ENCODE measurements around the gene ERMARD.

Gene ERMARD

DNA sequence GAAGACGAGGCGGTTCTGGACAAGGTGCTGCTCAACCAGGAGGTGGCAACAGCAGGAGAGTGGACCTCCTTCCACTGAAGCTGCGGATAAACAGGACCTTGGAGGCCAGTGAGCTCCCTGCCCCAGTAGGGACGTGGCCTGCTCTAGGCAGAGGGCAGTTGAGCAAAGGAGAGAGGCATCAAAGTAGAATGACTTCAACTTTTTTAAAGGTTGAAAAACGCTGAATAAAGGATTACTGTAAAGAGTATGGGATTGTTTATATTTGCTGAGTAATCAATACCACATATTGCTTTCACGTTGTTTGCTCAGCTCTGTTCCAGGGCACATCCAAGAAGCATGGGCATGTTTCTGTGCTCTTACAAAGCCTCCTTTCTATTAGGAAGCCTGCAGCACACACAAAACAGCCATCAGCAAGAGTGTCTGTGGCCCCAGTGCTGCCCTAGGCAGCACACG lies 48.1 kb downstream of the ERMARD start:
- CTCF ChIA-PET, result no interaction called here
- no peak for DNase-seq (ENCODE audit: low spot score)
- POLR2A ChIA-PET (ENCODE audit: low non-redundant PET), result no interaction called here
- no peak for TF ChIP-seq CTCF (conservative IDR thresholded peaks at IDR 0.05; ENCODE audit: low read depth)
- H3K27ac ChIP-seq, result peak overlapping the region; percentile 85; the same call in 1 of the 2 replicates

GRCh38 chr6:169800116-169800667 lies 48.8 kb downstream of the ERMARD start:
- ChIA-PET POLR2A (ENCODE audit: low non-redundant PET) (no interaction called here), CTCF (no interaction called here)
- TF ChIP-seq CTCF (conservative IDR thresholded peaks at IDR 0.05; ENCODE audit: low read depth), result no peak
- peak overlapping the region; percentile 85 for H3K27ac ChIP-seq
- DNase-seq (ENCODE audit: low spot score), result no peak

- TF ChIP-seq CTCF (conservative IDR thresholded peaks at IDR 0.05; ENCODE audit: low read depth), result no peak
- peak; percentile 33 for DNase-seq (ENCODE audit: low spot score)
- CTCF ChIA-PET, result no interaction called here
- POLR2A ChIA-PET (ENCODE audit: low non-redundant PET), result no interaction called here
- H3K27ac ChIP-seq, result peak overlapping the region; percentile 85
These were observed 49.4 kb downstream of the ERMARD start for GRCh38 chr6:169800668-169801395.

- ChIA-PET CTCF (interaction anchor here (1.3 kb wide), 1 partner anchor 716 kb away, joined by 3 read pairs; no protein-coding TSS in a partner anchor), POLR2A (ENCODE audit: low non-redundant PET) (no interaction called here)
- peak overlapping the region; percentile 85 for H3K27ac ChIP-seq
- DNase-seq (ENCODE audit: low spot score), result no peak
- TF ChIP-seq CTCF (conservative IDR thresholded peaks at IDR 0.05; ENCODE audit: low read depth), result no peak
These were observed 50.2 kb downstream of the ERMARD start for GRCh38 chr6:169801396-169802160.

GRCh38 chr6:169802790-169803189 lies 51.4 kb downstream of the ERMARD start:
- TF ChIP-seq CTCF (conservative IDR thresholded peaks at IDR 0.05; ENCODE audit: low read depth), result no peak
- DNase-seq (ENCODE audit: low spot score), result no peak
- ChIA-PET POLR2A (ENCODE audit: low non-redundant PET) (no interaction called here), CTCF (interaction anchor here (0.6 to 4.7 kb wide), 5 partner anchors 13 to 1505 kb away, joined by 3 to 29 read pairs (median 6); no protein-coding TSS in a partner anchor)
- no peak overlapping the region for H3K27ac ChIP-seq

- H3K27ac ChIP-seq, result no peak overlapping the region
- ChIA-PET CTCF (interaction anchor here (3.1 to 4.7 kb wide), 2 partner anchors 13 to 28 kb away, joined by 15 to 29 read pairs; no protein-coding TSS in a partner anchor), POLR2A (ENCODE audit: low non-redundant PET) (no interaction called here)
- DNase-seq (ENCODE audit: low spot score), result no peak
- TF ChIP-seq CTCF (conservative IDR thresholded peaks at IDR 0.05; ENCODE audit: low read depth), result no peak
These were observed 51.9 kb downstream of the ERMARD start for GRCh38 chr6:169803271-169803811.

Data from RWPE1 (cell line).